NCI-H2196 (cell line): ENCODE measurements around the gene FETUB.
"Not testable (repeated sequence)": the region's sequence is repeated elsewhere in the genome, so short reads cannot be mapped to it uniquely, and the experiment has no call there.

Source experiments
- DNase-seq: peaks from one replicate; lab custom pipeline; 2025; ENCODE audit not compliant: unreplicated experiment; lab: John Stamatoyannopoulos, UW

The FETUB gene

DNA sequence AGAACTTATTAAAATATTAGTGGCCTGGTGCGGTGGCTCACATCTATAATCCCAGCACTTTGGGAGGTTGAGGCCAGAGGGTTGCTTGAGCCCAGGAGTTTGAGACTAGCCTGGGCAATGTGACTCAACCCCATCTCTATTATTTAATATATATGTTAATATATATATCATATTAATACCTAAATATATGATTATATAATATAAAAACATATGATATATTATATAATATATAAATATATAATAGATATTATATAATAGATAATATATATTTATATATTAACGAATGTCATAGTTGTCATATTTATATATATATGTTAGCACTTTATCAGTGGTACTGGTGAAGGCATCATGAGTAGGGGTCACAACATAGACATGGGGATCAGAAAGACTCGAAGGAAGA lies 30.9 kb downstream of the FETUB start:
- DNase-seq = no peak

GRCh38 chr3:186678604-186679003 lies 38.4 kb downstream of the FETUB start:
- DNase-seq = no peak

GRCh38 chr3:186679151-186679550 lies 39.0 kb downstream of the FETUB start:
- no peak for DNase-seq

- DNase-seq = no peak
These were observed 40.7 kb downstream of the FETUB start for GRCh38 chr3:186680869-186681268.

DNA sequence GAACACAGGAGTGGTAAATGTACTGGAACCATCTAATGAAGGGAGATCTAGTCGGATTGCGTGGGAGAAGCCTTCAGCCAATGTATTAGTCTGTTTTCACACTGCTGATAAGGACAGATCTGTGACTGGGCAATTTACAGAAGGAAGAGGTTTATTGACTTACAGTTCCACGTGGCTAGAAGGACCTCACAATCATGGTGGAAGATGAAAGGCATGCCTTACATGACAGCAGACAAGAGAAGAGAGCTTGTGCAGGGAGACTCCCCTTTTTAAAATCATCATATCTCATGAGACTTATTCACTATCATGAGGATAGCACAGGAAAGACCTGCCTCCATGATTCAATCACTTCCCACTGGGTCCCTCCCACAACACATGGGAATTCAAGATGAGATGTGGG lies 42.6 kb downstream of the FETUB start:
- DNase-seq = no peak

GRCh38 chr3:186683979-186684378 lies 43.8 kb downstream of the FETUB start:
- DNase-seq = no peak

GRCh38 chr3:186686475-186686874 lies 46.3 kb downstream of the FETUB start:
- DNase-seq = not testable (repeated sequence)

DNA sequence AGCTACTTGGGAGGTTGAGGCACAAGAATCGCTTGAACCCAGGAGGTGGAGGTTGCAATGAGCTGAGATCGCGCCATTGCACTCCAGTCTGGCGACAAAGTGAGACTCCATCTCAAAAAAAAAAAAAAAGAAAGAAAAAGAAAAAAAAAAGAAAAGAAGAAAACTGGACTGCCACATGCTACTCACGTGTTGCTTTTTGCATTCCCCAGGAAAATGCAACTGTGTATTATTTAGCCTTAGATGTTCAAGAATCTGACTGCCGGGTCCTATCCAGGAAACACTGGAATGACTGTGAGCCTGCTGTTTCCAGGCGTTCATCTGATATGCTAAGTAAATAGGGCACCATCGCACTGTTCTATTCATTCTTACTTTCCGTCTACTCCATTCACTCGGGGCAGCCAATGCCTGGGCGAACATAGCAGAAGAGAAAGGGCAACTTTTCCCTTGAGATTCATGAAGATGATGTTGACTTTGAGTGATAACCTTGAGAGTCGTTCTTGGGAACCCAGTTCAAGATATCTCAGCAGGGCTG lies 47.0 kb downstream of the FETUB start:
- DNase-seq = no peak

DNA sequence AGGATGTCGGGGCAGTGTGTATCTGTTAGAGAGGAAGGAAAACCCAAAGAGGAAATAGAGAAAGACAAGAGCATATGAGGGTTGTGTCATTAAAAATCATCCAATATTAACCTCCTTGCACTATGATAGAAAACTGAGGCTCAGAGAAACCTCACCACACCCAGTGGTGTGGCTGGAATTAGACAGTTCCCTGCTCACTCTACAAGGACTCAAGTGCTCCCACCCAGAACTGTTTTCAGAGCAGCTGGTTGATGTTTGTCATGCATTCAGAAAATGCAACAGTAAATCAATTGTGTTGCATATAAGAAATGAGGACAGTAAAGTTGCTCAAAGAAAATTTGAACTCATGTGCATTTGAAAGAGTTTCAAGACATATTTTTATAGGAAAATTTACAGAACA lies 50.1 kb downstream of the FETUB start:
- not testable (repeated sequence) for DNase-seq

DNA sequence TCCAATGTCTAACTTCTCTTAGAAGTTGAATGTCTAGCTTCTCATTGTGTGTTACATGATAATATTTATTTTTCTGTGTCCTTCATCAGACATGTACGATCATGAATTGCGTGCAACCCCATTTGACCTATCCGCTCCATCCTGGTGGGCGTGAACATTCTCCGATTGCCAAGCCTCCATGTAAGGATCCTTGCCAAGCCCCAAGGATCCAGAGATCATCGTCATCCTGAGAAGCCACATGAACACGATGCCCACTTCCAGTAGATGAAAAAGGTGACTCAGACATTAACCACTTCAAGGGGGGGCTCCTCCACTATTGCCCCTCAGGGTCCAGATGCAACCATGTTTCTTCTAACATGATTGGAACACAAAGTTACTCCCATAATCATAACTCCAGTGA lies 51.5 kb downstream of the FETUB start:
- DNase-seq = no peak

DNA sequence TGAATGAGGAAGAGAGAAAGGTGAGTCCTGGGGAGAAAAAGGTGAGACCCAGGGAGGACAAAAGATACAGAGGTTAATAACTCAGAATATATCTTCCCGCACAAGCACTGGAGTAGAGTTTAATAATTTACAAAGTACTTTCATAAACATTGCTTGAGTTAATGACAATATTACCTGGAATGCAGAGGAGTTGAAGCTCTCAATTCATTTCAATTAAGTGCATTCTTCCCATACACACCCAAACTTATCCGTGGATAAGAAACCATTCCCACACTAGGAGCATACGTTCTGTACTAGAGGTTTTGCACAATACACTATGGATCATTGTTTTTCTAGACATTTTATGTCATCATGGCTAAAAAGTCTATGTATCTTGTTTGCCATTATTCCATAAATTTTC lies 53.6 kb downstream of the FETUB start:
- no peak for DNase-seq

DNA sequence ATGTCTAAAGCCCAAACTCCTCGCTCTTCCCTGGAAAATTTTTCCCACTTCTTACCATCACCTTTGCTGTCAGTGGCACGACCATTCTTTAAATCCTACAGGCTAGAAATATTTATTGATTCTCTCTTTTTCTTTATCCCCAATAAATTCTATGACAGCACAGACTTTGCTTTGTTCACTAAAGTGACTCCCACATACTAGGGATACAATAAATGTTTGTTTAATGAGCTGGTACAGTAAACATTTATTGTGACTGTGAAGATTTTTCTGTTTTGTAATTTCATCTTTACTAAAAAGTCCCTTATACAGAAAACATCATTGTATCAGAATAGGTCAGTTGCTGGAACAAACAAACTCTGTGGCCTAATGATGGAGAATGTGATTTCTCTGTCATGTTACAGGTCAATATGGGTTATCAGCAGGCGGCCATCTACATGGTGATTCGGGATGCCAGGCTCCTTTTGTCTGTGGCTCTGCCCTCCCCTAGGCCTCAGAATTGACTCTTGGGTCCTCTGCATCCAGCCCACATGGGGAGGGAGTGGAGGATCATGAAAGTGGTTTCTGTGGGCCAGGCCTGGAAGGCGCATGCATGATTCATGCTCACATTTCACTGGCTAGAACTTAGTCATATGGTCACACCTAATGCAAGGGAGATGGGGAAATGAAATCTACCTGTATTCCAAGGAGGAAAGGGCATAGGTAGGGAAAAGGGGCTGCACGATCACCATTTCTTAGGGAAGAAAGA lies 54.3 kb downstream of the FETUB start:
- DNase-seq = no peak

- no peak for DNase-seq
These were observed 56.3 kb downstream of the FETUB start for GRCh38 chr3:186696522-186696921.

- no peak for DNase-seq
These were observed 57.3 kb downstream of the FETUB start for GRCh38 chr3:186697510-186697909.

DNA sequence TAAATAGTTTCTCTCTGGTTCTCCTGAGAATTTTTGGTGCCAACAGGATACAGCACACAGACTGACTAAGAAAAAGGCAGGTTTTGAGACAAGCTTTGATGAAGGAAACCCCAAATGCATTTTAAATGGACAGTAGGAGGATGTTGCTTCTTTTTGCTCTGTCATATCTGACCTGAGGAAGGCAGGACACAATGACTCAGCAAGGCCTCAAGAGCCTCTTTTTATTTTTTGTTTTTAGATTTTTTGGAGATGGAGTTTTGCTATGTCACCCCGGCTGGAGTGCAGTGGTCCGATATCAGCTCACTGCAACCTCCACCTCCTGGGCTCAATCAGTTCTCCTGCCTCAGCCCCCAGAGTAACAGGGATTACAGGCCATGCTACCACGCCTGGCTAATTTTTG lies 60.1 kb downstream of the FETUB start:
- no peak for DNase-seq

- DNase-seq = not testable (repeated sequence)
These were observed 62.3 kb downstream of the FETUB start for GRCh38 chr3:186702451-186702850.
